CD14-positive monocyte (primary cell): ENCODE measurements around the gene MPC1. TPM values are rescaled to one million over a fixed set of nuclear protein-coding genes. Genes with fewer than 3 reads are reported as not detected.
"Not testable (repeated sequence)": the region's sequence is repeated elsewhere in the genome, so short reads cannot be mapped to it uniquely, and the experiment has no call there.

ENCODE experiments used
- DNase-seq, 3 donors: peaks; one replicate each; pipeline ENCODE4 v3.0.0-alpha.2; 2011 to 2022
- H2AFZ ChIP-seq: 2 replicates; pipeline ENCODE4 v1.6.0; 2012; ENCODE audit warnings: mild to moderate bottlenecking, low read depth, low read length, inconsistent platforms; ENCODE audit not compliant: insufficient read depth, poor library complexity, severe bottlenecking
- H3K27ac ChIP-seq, 2 donors: 1 replicate in 1 of 2; 2 replicates in 1 of 2; pipeline ENCODE4 v1.5.1; 2012 to 2013; ENCODE audit warnings: low read length in 2 of 2, control low read depth in 1 of 2, inconsistent platforms in 1 of 2, low read depth in 1 of 2, mild to moderate bottlenecking in 1 of 2
- H3K27me3 ChIP-seq, 2 donors: one replicate each; pipeline versions ENCODE4 v1.6.0 to v1.6.1; 2011 to 2013; ENCODE audit warnings: low read length in 2 of 2; ENCODE audit not compliant: control insufficient read depth in 2 of 2, insufficient read depth in 2 of 2
- H3K36me3 ChIP-seq, 2 donors: replicated peaks in 1 of 2; 1 replicate in 1 of 2; 2 replicates in 1 of 2; pipeline versions ENCODE4 v1.5.1 to v1.6.1; 2012 to 2013; ENCODE audit warnings: low read length in 2 of 2, control low read depth in 1 of 2, inconsistent platforms in 1 of 2, mild to moderate bottlenecking in 1 of 2; ENCODE audit not compliant: insufficient read depth in 2 of 2, control insufficient read depth in 1 of 2
- H3K4me1 ChIP-seq, 2 donors: 1 replicate in 1 of 2; 2 replicates in 1 of 2; pipeline versions ENCODE4 v1.5.1 to v1.6.1; 2012 to 2013; ENCODE audit warnings: low read length in 2 of 2, control low read depth in 1 of 2, inconsistent platforms in 1 of 2, mild to moderate bottlenecking in 1 of 2, moderate library complexity in 1 of 2; ENCODE audit not compliant: insufficient read depth in 2 of 2, control insufficient read depth in 1 of 2
- H3K4me2 ChIP-seq: replicated peaks from 2 replicates; pipeline ENCODE3; 2012; ENCODE audit warnings: low read length, moderate library complexity, mild to moderate bottlenecking; ENCODE audit not compliant: poor library complexity, severe bottlenecking; ENCODE audit errors: extremely low read depth
- H3K4me3 ChIP-seq, 3 experiments: fragments of 200-600 bp in 1 of 3; sonication (generic) in 1 of 3; replicated peaks in 1 of 3; 1 replicate in 2 of 3; 2 replicates in 1 of 3; pipeline ENCODE4 v1.5.1; 2011 to 2013; ENCODE audit warnings: low read length in 3 of 3, mild to moderate bottlenecking in 3 of 3, control low read depth in 2 of 3, low read depth in 2 of 3, inconsistent platforms in 1 of 3, moderate library complexity in 1 of 3
- H3K79me2 ChIP-seq: 2 replicates; pipeline ENCODE4 v1.6.0; 2012; ENCODE audit warnings: mild to moderate bottlenecking, control low read depth, inconsistent platforms, low read length, moderate library complexity; ENCODE audit not compliant: insufficient read depth
- H3K9ac ChIP-seq: 2 replicates; pipeline ENCODE4 v1.6.0; 2017; ENCODE audit warnings: low read length, mild to moderate bottlenecking; ENCODE audit not compliant: insufficient read depth, poor library complexity, severe bottlenecking
- H3K9me3 ChIP-seq, 2 donors: replicated peaks in 1 of 2; 1 replicate in 1 of 2; 2 replicates in 1 of 2; pipeline versions ENCODE4 v1.5.1 to v1.6.1; 2012 to 2013; ENCODE audit warnings: low read length in 2 of 2, control low read depth in 1 of 2; ENCODE audit not compliant: control insufficient read depth in 1 of 2, insufficient read depth in 1 of 2
- H4K20me1 ChIP-seq: 2 replicates; pipeline ENCODE4 v1.6.0; 2012; ENCODE audit warnings: mild to moderate bottlenecking, low read length, control low read depth, moderate library complexity; ENCODE audit not compliant: insufficient read depth
- H3K27ac Mint-ChIP-seq, 7 donors: one replicate each; pipeline ENCODE4 v1.8.0; 2020; ENCODE audit warnings: mild to moderate bottlenecking in 7 of 7, mixed read lengths in 7 of 7, moderate library complexity in 6 of 7, inconsistent platforms in 2 of 7
- H3K27me3 Mint-ChIP-seq, 3 donors: one replicate each; pipeline ENCODE4 v1.8.0; 2021 to 2022; ENCODE audit warnings: low read depth in 3 of 3, mild to moderate bottlenecking in 3 of 3, mixed read lengths in 3 of 3, moderate library complexity in 3 of 3, inconsistent platforms in 1 of 3
- H3K36me3 Mint-ChIP-seq, 2 donors: one replicate each; pipeline ENCODE4 v1.8.0; 2020; ENCODE audit warnings: mixed read lengths in 2 of 2, inconsistent platforms in 1 of 2, mild to moderate bottlenecking in 1 of 2
- H3K4me1 Mint-ChIP-seq: one replicate; pipeline ENCODE4 v1.8.0; 2020; ENCODE audit warnings: mild to moderate bottlenecking, mixed read lengths
- H3K4me3 Mint-ChIP-seq, 2 donors: one replicate each; pipeline ENCODE4 v1.8.0; 2020; ENCODE audit warnings: mild to moderate bottlenecking in 2 of 2, mixed read lengths in 2 of 2, moderate library complexity in 1 of 2
- H3K9me3 Mint-ChIP-seq, 7 donors: one replicate each; pipeline ENCODE4 v1.8.0; 2020 to 2022; ENCODE audit warnings: mixed read lengths in 7 of 7, mild to moderate bottlenecking in 6 of 7, moderate library complexity in 6 of 7, inconsistent platforms in 2 of 7
- WGBS: methylation state at CpG from one replicate; pipeline ENCODE4 v1.1.5; 2013; ENCODE audit warnings: missing lambda C conversion rate; ENCODE audit not compliant: insufficient coverage; 5-methylcytosine and 5-hydroxymethylcytosine counted together
- intact Hi-C, 2 donors: fragments of 100-400 bp; cut with micrococcal nuclease; formaldehyde crosslinking; loops; one replicate each; pipeline versions ENCODE4 v1.15.0 to v1.15.1; 2023
- polyA plus RNA-seq, 3 donors: library from polyadenylated mRNA; depleted of rRNA in 1 of 3; unstranded in 2 of 3; stranded (reverse) in 1 of 3; fragments of 300-500 nt in 2 of 3; fragments of >200 nt in 1 of 3; fragmentation: Illumina TruSeq in 2 of 3; gene quantifications; 1 replicate in 2 of 3; 2 replicates in 1 of 3; pipeline ENCODE4 v1.2.3, GENCODE V29; 2012 to 2021
- TF ChIP-seq, protein P1 (sequence below): fragments of 200-600 bp; IDR thresholded peaks from one replicate; pipeline ENCODE4 v1.8.0; 2022; ENCODE audit warnings: antibody characterized with exemption, mild to moderate bottlenecking

MPC1 gene
- polyA plus RNA-seq, 3 donors: 52.4 to 122 (median 104) TPM

DNA sequence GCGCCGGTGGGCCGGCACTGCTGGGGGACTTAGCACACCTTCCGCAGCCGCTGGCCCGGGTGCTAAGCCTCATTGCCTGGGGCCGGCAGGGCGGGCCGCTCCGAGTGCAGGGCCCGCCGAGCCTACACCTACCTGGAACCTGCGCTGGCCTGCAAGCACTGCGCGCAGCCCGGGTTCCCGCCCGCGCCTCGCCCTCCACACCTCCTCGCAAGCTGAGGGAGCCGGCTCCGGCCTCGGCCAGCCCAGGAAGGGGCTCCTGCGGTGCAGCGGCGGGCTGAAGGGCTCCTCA, 10.7 kb upstream of the MPC1 start:
- Mint-ChIP-seq H3K9me3 (peaks cover 0 to 1% (median 0%) of the 10 kb centered on the region in 7 donors), H3K36me3 (no peaks in the 10 kb centered on the region), H3K4me1 (peaks cover 8% of the 10 kb centered on the region), H3K4me3 (no peak overlapping the region), H3K27me3 (peaks cover 4 to 15% (median 9%) of the 10 kb centered on the region in 3 donors), H3K27ac (no peak overlapping the region)
- no peak overlapping the region for H3K27ac ChIP-seq
- intact Hi-C loops: no loop called here
- H2AFZ ChIP-seq: no peak overlapping the region
- no peak for DNase-seq
- H3K79me2 ChIP-seq: no peaks in the 10 kb centered on the region
- no peaks in the 10 kb centered on the region for H3K36me3 ChIP-seq
- H3K9ac ChIP-seq: no peak overlapping the region
- H3K4me2 ChIP-seq: no peak overlapping the region
- H3K4me3 ChIP-seq: no peak overlapping the region
- WGBS: 84% methylated on average over 26 of the region's 27 CpGs
- no peaks in the 10 kb centered on the region for H3K4me1 ChIP-seq
- H3K27me3 ChIP-seq: no peaks in the 10 kb centered on the region
- no peaks in the 10 kb centered on the region for H3K9me3 ChIP-seq
- H4K20me1 ChIP-seq: no peaks in the 10 kb centered on the region
- TF ChIP-seq, protein P1, sequence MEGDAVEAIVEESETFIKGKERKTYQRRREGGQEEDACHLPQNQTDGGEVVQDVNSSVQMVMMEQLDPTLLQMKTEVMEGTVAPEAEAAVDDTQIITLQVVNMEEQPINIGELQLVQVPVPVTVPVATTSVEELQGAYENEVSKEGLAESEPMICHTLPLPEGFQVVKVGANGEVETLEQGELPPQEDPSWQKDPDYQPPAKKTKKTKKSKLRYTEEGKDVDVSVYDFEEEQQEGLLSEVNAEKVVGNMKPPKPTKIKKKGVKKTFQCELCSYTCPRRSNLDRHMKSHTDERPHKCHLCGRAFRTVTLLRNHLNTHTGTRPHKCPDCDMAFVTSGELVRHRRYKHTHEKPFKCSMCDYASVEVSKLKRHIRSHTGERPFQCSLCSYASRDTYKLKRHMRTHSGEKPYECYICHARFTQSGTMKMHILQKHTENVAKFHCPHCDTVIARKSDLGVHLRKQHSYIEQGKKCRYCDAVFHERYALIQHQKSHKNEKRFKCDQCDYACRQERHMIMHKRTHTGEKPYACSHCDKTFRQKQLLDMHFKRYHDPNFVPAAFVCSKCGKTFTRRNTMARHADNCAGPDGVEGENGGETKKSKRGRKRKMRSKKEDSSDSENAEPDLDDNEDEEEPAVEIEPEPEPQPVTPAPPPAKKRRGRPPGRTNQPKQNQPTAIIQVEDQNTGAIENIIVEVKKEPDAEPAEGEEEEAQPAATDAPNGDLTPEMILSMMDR: no peak

DNA sequence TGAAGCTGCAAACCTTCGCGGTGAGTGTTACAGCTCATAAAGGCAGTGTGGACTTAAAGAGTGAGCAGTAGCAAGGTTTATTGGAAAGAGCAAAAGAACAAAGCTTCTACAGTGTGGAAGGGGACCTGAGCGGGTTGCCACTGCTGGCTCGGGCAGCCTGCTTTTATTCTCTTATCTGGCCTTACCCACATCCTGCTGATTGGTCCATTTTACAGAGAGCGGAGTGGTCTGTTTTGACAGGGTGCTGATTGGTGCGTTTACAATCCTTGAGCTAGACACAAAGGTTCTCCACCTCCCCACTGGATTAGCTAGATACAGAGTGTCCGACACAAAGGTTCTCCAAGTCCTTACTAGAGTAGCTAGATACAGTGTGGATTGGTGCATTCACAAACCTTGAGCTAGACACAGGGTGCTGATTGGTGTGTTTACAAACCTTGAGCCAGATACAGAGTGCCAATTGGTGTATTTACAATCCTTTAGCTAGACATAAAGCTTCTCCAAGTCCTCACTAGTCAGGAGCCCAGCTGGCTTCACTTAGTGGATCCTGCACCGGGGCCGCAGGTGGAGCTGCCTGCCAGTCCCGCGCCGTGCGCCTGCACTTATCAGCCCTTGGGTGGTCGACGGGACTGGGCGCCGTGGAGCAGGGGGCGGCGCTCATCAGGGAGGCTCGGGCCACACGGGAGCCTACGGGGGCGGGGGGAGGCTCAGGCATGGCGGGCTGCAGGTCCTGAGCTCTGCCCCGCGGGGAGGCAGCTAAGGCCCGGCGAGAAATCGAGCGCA, 10.2 kb upstream of the MPC1 start:
- DNase-seq, H3K27me3 ChIP-seq, H3K4me1 ChIP-seq, H4K20me1 ChIP-seq, H3K4me2 ChIP-seq, H3K36me3 Mint-ChIP-seq, H3K9ac ChIP-seq, intact Hi-C loops, H3K9me3 Mint-ChIP-seq, H3K4me3 Mint-ChIP-seq, H2AFZ ChIP-seq, H3K36me3 ChIP-seq, H3K27ac ChIP-seq, H3K27ac Mint-ChIP-seq, H3K9me3 ChIP-seq, H3K4me3 ChIP-seq, H3K79me2 ChIP-seq: not testable (repeated sequence)
- Mint-ChIP-seq H3K4me1 (peaks cover 12% of the 10 kb centered on the region), H3K27me3 (peaks cover 4 to 15% (median 9%) of the 10 kb centered on the region in 3 donors)
- 90% methylated on average over 21 of the region's 30 CpGs for WGBS
